NCI-H510A (cell line): Measurements from ENCODE around the gene CHRNB2.

Experiments
- DNase-seq: peaks from one replicate; lab custom pipeline; 2025; lab: John Stamatoyannopoulos, UW

The CHRNB2 gene

GRCh38 chr1:154581766-154582165, 14.2 kb downstream of the CHRNB2 start:
- DNase-seq, result no peak

GRCh38 chr1:154582885-154583284, 15.3 kb downstream of the CHRNB2 start:
- DNase-seq, result no peak

- DNase-seq, result no peak
Observed at GRCh38 chr1:154583773-154584172, 16.2 kb downstream of the CHRNB2 start.

- no peak for DNase-seq
Observed at GRCh38 chr1:154584267-154584994, 16.9 kb downstream of the CHRNB2 start.

- DNase-seq, result no peak
Observed at GRCh38 chr1:154586231-154586630, 18.7 kb downstream of the CHRNB2 start.

GRCh38 chr1:154586641-154587040, 19.1 kb downstream of the CHRNB2 start:
- DNase-seq, result no peak

GRCh38 chr1:154589780-154590179, 22.2 kb downstream of the CHRNB2 start:
- DNase-seq, result no peak

- no peak for DNase-seq
Observed at GRCh38 chr1:154590756-154591155, 23.2 kb downstream of the CHRNB2 start.

- DNase-seq, result no peak
Observed at GRCh38 chr1:154591206-154591605, 23.6 kb downstream of the CHRNB2 start.

- DNase-seq, result no peak
Observed at GRCh38 chr1:154593390-154593789, 25.8 kb downstream of the CHRNB2 start.

- DNase-seq, result no peak
Observed at GRCh38 chr1:154594811-154595210, 27.2 kb downstream of the CHRNB2 start.

- no peak for DNase-seq
Observed at GRCh38 chr1:154595621-154596020, 28.0 kb downstream of the CHRNB2 start.

- no peak for DNase-seq
Observed at GRCh38 chr1:154598871-154599635, 31.5 kb downstream of the CHRNB2 start.

GRCh38 chr1:154599658-154600057, 32.1 kb downstream of the CHRNB2 start:
- DNase-seq, result no peak

GRCh38 chr1:154603317-154603716, 35.7 kb downstream of the CHRNB2 start:
- DNase-seq, result no peak

GRCh38 chr1:154605534-154605933, 38.0 kb downstream of the CHRNB2 start:
- no peak for DNase-seq

GRCh38 chr1:154607106-154607608, 39.6 kb downstream of the CHRNB2 start:
- no peak for DNase-seq

- DNase-seq, result peak; percentile 87
Observed at GRCh38 chr1:154607609-154608396, 40.2 kb downstream of the CHRNB2 start, which contains the start of gene ADAR. Gene ADAR, minus strand, starts transcription at chr1:154608186. Its CDS starts 180 bp downstream, at chr1:154608006.

GRCh38 chr1:154608397-154609270, 41.1 kb downstream of the CHRNB2 start:
- peak; percentile 48 for DNase-seq

- DNase-seq, result peak; percentile 67
Observed at GRCh38 chr1:154609398-154610380, 42.1 kb downstream of the CHRNB2 start.
